Measurements from ENCODE around the gene GATA3.

DNA sequence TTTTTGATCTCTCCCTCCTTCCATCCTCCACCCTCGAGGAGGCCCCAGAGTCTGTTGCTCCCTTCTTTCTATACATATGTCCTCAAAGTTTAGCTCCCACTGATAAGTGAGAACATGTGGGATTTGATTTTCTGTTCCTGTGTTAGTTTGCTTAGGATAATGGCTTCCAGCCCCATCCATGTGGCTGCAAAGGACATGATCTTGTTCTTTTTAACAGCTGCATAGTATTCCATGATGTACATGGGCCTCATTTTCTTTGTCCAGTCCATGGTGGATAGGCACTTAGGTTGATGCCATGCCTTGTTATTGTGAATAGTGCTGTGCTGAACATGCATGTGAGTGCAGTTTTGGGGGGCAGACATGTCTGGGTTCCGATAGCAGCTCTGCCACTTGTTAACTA, 51.4 kb downstream of the GATA3 start:
- TF ChIP-seq POLR2A (IDR thresholded peaks at IDR 0.05), result no peak
- TF ChIP-seq, protein P1, sequence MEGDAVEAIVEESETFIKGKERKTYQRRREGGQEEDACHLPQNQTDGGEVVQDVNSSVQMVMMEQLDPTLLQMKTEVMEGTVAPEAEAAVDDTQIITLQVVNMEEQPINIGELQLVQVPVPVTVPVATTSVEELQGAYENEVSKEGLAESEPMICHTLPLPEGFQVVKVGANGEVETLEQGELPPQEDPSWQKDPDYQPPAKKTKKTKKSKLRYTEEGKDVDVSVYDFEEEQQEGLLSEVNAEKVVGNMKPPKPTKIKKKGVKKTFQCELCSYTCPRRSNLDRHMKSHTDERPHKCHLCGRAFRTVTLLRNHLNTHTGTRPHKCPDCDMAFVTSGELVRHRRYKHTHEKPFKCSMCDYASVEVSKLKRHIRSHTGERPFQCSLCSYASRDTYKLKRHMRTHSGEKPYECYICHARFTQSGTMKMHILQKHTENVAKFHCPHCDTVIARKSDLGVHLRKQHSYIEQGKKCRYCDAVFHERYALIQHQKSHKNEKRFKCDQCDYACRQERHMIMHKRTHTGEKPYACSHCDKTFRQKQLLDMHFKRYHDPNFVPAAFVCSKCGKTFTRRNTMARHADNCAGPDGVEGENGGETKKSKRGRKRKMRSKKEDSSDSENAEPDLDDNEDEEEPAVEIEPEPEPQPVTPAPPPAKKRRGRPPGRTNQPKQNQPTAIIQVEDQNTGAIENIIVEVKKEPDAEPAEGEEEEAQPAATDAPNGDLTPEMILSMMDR (IDR thresholded peaks at IDR 0.05), result no peak

Data from lower leg skin (tissue), 3 donors.